Fibroblast of skin of right quadriceps (primary cell): Measurements from ENCODE around the gene DCUN1D2.
"Not testable (repeated sequence)": the region's sequence is repeated elsewhere in the genome, so short reads cannot be mapped to it uniquely, and the experiment has no call there.

Experiments used
- DNase-seq: peaks from one replicate; pipeline ENCODE4 v3.0.0-alpha.2; 2013

Gene DCUN1D2

DNA sequence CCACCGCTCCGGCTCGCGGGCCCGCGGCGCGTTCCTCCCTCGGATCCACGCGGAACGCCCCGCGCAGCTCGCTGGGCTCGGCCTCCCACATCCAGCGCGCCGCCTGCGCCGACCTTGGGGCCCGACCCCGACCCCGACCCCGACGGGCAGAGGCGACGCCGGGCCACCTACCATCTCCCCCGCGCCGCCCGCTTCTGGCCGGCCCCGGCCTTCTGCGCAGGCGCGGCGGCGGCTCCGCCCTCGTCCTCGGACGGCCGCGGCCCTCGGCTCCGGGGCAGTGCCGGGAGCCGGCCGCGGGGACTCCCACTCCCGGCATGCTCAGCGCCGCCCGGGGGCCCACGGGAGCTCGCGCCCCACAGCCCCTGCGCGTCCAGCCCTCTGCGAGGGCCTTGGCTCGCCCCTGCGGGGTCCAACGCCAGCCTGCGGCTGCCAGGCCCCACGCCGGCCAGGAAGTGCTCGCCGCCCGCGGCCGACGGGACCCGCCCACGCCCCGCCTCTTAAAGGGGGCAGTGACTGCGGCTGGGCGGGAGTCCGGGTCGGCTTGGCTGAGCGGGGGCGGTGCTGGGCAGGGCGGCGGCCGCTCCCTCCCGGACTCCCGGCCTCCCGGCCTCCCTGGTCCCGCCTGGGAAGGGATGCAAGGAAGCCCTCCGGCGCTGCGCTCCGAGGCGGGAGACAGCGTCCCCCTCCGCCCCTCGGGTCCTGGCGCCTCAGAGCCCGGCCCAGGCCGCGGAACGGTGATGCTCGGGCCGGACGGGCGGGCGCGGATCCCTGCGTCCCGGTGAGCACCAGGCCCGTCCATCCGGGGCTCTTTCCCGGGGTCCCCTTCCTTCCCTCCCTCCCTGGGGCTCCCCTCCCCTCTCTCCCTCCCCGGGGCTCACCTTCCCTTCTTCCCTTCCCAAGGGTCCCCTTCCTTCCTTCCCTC, at the start of gene DCUN1D2:
DCUN1D2 (minus strand) TSS at position 216 of the 922 bp plus-strand sequence; CDS start at position 174, 42 bp downstream.
- peak; percentile 96 for DNase-seq

DNA sequence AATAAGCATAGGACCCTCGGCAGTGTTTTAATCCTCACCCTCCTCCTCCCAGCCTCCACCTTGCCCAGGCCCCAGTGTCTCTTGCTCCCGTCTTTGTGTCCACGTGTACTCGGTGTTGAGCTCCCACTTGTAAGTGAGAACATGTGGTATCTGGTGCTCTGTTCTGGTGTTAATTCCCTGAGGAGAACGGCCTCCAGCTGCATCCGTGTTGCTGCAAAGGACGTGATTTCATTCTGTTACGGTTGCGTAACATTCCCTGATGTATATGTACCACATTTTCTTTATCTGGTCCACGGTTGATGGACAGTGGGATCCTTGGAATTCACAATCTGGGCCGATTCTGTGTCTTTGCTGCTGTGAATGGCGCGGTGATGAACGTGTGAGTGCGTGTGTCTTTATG, 49.3 kb upstream of the DCUN1D2 start:
- peak; percentile 63 for DNase-seq

DNA sequence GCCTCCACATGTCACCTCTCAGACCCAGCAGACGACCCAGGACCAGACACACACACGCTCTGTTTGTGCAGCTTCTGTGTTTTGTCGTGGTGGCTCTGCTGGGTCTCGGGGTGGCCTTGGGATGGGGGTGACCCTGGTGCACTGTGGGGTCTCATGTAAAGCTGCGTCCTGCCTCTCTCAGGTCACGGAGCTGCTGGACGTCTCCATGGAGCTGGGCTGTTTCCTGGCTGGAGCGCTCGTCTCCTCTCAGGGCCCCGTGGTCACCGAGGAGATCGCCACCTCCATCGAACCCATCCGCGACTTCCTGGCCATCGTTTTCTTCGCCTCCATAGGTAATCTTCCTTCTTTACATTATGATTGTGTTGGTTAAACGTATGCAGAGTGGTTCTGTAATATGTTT, 48.7 kb upstream of the DCUN1D2 start:
- DNase-seq, result no peak

DNA sequence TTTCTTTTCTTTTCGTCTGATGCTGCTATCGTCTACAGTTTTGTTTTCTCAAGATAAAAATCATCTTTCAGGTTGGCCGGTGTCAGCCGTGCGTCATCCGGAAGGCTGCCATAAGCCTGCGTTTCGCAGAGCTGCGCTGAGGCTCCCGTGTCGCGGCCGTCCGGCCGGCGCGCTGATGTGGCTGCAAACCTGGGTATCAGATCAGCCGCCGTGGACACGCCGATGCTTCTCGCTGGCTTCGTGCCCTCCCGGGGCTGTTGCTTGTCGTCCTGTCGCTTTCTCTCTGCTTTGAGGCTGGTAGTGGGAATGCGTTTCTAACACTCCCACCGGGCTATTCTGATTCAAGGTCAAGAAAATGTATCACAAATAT, 48.2 kb upstream of the DCUN1D2 start:
- no peak for DNase-seq

DNA sequence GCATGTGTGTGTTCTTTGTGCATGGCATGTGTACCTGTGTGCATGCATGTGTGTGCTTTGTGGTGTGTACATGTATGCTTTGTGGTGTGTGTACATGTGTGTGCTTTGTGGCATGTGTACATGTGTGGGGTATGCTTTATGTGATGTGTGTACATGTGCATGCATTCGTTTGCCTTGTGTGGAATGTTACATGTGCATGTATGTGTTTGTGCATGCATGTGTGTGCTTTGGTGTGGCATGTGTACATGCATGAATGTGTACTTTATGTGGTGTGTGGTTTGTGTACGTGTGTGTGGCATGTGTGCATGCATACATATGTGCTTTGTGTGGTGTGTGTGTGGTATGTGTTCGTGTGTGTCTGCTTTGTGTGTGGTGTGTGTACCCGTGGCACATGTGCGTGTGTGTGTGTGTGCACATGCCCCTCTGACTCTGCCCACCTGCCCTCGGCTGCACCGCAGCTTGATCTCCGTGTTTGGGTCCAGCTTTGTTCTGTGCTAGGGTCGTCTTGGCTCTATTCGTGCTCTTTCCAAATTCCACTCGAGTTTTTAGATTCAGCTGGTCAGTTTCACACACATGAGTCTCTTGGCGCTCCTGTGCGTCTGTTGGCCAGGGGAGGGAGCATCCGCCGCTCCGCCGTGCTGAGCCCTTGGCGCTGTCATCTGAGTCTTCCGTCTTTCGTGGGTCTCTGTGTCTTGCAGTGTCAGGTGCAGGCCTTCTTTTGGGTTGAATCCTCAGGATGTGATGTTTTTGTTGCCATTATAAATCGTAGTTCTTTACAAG, 47.6 kb upstream of the DCUN1D2 start:
- DNase-seq, result no peak

DNA sequence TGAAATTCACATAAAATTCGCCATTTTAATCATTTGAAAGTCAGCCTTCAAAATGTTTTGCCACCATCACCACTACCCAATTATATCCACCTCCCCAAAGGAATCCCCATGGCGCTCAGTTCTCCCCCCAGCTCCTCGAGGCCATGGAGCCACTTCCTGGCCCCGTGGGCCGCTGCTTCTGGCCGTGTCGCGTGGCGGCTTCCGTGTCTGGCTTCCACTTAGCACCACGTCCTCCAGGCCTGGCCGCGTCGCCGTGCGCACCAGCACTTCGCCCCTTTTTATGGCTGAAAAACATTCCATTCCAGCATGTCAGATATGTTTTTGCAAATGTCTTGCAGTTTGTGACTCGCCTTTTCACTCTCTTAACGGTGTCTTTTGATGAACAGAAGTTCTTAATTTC, 46.7 kb upstream of the DCUN1D2 start:
- DNase-seq, result no peak

DNA sequence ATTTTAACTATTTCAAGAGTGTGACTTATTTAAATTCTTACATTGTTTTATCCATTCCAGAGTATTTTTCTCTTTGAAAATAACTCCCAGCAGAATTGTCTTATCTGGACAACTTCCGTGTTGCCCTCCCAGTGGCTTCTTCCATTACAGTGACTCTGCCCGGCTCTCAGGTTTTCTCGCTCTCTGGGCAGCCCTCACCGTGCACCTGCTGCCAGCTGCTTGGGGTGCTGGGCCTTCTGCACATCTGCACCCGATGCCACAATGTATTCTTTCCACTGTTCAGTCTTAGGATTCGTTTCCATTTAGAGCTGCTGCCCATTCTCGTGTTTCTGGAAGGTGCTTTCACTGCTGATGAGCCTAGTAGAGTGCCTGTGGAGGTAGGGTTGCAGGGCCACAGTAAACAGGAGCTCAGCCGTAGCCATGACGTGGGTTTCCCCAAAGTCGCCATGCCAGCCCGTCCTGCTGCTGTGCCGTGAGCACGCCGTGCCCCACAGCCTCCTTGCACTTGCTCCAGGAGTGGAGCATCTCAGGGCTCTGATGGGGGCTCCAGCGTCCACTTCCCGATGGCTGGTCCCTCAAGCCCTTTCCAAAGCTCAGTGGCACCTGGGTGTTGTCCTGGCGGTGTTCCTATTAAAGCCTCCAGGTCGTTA, 46.1 kb upstream of the DCUN1D2 start:
- DNase-seq, result no peak

DNA sequence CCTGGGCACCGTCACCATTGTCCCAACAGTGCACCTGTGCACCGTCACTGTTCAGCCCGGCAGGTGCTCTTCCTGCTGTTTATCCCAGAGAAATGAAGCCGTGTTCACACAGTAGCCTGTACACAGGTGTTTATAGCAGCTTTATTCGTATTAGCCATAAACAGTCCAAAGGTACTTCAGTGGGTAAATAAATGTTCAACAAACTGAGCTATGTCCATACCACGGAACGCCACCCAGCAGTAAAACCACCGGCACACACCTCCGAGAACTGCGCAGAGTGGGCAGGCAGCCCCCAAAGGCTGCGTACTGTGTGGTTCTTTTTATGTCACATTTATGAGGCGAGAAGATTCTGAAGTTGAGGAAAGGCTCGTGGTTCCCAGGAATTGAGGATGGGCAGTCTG, 44.9 kb upstream of the DCUN1D2 start:
- no peak for DNase-seq

DNA sequence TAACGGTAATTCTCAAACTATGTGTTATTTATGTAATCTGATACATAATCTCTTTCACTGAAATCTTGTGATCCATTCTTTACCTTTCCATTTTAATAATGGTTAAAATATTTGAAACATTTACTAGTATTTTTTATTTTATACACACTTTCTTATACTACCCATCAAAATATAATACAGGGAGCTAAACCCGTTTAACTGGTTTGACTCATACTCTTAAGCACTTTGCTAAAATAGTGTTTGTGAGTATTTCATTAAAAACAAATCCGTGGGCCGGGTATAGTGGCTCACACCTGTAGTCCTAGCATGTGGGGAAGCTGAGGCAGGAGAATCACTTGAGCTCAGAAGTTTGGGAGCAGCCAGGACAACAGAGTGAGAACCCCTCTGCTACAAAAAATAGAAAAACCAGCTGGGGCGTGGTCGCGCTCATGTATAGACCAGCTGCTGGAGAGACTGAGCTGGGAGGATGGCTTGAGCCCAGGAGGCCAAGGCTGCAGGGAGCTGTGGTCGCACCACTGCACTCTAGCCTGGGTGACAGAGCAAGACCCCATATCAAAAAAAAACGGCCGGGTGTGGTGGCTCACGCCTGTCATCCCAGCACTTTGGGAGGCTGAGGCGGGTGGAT, 43.8 kb upstream of the DCUN1D2 start:
- DNase-seq, result no peak

DNA sequence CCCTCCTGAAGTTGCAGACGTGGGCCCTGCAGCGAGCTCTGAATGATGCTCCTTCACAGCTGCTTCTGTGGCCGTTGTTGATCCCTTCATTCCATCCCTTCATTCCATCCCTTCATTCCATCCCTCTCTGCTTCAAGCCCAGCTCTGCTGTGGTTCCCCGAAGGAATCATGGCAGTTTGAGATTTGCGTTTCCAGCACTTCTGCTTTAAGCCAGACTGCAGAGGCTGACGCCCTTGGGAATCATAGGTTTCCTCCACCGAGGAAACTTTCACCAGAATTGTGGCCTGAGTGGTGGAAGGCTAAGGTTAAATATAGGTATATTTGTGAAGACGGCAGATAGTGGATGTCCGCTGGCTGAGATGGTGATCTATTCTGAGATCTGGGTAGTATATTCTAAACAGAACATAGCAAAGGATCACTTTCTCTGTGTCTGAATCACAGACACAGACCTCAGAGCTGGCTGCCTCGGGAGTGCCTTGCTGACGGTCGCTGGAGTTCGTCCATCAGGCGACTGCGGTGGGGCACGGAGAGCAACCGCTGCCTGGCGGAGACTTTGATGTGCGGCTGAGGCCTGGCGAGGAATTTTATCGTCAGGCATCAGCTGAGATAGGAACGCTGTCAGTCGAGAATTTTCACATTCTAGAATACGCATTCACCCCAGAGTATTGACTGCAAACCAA, 42.8 kb upstream of the DCUN1D2 start:
- no peak for DNase-seq

DNA sequence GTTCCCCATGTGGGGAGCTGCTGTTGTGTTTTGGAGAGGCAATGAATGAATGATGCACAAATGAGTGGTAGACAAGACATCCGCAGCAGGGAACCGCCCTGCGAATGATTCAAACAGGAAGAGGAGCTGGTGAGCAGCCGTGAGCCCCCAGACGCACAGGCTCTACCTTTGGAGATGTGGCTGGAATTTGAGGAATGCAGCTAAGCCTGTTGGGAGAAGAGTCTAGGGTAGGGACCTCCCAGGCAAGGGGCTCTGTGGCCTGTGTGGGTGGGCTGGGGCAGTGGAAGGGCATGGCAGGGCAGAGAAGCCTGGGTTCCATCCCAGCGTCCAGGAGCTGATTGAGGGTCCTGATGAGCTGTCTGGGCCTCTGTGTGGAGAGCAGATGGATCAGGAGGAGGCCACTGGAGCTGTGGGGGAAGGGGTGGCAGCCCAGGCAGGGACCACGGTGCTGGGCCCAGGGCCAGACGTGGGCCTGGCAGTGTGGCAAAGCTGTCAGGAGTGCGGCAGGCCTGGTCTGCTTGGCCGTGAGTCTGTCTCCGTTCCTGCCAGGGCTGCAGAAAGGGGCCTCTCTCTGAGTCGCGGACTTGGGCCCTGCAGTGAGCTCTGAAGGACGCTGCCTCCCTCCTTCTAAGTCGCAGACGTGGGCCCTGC, 41.8 kb upstream of the DCUN1D2 start:
- DNase-seq, result peak; percentile 56

DNA sequence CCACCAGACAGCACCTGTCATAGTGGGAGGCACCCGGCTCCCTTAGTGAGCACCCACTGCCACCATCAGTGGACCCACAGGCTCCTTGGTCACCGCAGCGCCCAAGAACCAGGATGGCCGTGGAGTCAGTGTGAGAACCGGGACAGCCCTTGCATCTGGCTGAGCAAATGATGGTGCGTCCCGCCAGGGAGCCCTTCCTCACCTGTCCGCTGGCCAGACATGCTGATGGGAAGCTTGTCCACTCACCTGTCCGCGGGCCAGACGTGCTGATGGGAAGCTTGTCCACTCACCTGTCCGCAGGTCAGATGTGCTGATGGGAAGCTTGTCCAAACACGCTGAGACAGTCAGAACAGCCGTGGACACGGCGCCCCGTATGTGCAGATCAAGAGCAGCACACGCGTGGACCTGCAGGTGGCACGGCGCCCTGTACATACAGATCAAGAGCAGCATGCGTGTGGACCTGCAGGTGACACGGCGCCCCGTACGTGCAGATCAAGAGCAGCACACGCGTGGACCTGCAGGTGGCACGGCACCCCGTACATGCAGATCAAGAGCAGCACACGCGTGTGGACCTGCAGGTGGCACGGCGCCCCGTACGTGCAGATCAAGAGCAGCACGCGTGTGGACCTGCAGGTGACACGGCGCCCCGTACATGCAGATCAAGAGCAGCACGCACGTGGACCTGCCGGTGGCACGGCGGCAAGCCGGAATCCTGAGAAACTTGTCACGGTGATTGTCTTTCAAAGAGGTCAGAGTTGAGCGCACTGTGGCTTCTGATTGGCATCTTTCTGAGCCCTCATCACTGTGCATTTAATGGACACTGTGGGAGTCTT, 40.7 kb upstream of the DCUN1D2 start:
- DNase-seq, result no peak

DNA sequence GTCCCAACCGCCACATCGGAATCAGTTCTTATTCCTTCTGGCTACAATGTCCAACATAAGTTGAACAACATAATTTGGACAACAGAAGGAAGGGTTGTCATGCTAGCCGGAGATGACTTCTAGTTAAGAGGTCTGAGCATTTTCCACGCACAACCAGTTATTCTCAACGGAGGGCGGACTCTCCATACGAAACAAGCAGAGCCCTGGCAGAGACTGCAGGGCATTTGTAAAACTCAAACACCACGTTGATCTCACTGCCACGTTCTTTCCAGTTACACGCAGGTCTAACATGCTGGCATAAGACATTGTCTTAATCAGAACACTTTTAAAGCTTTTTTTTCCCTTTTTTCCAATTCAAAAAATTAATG, 38.3 kb upstream of the DCUN1D2 start:
- DNase-seq, result no peak

DNA sequence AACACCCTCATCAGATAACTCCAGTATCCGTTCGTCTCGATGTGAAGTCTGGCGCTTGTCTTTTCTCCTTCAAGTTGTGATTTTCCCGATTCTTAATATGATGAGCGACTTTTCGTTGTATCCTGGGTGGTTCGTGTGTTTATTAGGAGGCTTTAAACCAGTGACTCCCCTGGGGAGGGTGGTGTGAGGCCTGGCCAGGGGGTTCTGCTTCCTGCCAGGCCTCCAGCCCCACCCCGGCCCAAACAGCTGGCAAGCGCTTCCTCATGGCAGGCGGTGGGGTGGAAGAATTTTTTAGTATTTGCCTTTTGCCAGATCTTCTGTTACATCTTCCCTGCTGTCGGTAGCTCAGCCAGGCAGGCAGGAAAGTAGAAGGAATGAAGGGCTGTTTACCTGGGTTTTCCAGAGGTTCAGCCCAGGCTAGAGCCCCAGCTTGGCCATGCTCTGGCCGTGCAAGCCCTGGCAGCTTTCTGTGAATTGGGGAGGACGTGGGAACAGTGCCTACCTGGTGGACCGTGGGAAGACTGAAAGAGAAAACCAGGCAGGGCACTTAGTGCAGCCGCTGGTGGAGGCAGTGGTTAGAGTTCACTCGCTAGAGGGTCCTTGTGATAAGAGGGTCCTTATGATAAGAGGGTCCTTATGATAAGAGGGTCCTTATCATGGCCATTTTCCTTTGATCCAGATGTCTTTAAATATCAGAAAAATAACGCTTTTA, 37.7 kb upstream of the DCUN1D2 start:
- no peak for DNase-seq

DNA sequence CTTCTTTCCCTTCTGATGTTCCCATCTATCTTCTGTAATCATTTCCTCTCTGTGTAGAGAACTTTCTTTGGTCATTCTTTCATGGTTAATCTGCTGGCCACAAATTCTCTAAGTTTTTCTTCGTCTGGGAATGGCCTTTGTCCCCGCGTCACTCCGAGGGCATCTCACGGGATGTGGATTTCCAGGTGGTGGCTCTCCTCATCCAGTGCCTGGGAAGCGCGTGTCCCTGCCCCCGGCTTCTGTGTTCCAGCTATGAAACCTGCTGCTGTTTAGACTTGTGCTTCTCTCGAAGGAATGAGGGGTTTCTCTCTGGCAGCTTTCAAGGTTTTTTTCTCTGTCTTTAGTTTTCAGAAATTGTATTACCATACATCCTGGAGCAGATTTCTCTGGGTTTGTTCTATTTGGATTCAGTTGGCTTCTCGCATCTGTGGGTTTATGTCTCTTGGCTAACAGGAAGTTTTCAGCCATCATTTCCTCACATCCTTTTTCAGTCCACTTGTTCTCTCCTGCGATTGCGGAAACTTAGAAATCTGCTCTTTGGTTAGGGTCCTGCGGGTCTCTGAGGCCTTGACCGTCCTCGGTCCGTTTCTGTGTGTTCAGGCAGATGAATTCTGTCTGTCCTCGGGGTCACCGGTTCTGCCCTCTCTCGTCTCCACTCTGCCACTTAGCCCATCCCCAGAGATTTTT, 36.9 kb upstream of the DCUN1D2 start:
- no peak for DNase-seq

DNA sequence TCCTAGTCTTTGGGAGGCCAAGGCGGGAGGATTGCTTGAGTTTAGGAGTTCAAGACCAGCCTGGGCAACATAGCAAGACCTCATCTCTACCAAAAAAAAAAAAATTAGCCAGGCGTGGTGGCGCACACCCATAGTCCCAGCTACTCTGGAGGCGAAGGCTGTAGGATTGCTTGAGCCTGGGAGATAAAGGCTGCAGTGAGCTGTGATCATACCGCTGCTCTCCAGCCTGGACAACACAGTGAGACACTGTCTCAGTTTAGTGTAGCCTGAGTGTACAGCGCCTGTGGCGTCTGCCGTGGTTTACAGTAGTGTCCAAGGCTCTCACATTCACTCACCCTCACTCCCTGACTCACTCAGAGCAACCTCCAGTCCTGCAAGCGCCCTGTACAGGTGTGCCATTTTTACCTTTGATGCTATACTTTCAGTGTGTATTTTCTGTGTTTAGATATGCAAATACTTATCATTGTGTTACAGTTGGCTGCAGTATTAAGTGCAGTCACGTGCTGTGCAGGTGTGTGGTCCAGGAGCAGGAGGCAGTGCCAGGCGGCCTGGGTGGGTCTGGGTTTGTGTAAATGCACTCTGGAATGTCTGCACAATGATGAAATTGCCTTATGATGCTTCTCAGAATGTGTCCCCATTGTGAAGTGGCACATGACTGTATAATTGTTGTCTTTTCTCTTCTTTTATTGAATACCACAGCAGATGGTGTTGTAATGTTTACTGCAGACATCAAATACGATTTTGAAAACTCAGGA, 36.1 kb upstream of the DCUN1D2 start:
- no peak for DNase-seq

DNA sequence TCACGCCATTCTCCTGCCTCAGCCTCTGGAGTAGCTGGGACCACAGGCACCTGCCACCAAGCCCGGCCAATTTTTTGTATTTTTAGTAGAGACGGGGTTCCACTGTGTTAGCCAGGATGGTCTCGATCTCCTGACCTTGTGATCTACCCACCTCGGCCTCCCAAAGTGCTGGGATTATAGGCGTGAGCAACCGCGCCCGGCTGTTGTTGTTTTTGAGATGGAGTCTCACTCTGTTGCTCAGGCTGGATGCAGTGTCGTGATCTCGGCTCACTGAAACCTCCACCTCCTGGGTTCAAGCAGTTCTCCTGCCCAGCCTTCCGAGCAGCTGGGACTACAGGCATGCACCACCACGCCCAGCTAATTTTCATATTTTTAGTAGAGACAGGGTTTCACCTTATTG, 31.9 kb upstream of the DCUN1D2 start:
- DNase-seq, result not testable (repeated sequence)

DNA sequence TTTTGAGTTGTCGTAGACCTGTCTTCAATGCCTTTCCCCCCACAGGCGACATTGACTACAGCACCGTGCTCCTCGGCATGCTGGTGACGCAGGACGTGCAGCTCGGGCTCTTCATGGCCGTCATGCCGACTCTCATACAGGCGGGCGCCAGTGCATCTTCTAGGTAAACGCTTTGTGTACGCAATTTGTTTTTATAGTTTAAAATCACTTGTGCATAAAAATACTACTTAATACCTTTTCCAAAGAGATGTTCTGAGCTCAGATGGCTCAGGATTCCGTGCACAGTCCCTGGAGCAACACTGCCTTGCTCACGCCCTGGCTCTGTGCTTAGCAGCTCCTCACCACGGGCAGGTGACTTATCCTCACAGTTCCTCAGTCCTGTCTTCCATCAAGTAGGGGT, 30.1 kb upstream of the DCUN1D2 start:
- DNase-seq, result no peak

DNA sequence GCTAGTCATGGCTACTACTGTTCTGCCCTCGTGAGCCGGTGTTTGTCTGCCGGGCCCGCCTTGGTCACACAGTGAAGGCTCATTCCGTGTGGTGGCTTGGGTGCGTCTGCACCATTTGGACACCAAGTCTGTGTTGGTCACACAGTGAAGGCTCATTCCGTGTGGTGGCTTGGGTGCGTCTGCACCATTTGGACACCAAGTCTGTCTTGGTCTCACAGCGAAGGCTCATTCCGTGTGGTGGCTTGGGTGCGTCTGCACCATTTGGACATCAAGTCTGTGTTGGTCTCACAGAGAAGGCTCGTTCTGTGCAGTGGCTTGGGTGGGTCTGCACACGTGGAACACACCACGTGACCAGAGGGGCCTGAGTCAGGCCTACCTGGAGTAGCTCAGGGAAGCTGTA, 29.0 kb upstream of the DCUN1D2 start:
- DNase-seq, result no peak
